HG02759 (cell line): ENCODE measurements around the gene TMEM117.

Source experiments
- ATAC-seq: cut with Tn5 transposase; IDR thresholded peaks from one replicate; pipeline ENCODE4 v1.9.1; 2021; ENCODE audit warnings: mild to moderate bottlenecking, moderate library complexity; ENCODE audit not compliant: unreplicated experiment

TMEM117 gene

DNA sequence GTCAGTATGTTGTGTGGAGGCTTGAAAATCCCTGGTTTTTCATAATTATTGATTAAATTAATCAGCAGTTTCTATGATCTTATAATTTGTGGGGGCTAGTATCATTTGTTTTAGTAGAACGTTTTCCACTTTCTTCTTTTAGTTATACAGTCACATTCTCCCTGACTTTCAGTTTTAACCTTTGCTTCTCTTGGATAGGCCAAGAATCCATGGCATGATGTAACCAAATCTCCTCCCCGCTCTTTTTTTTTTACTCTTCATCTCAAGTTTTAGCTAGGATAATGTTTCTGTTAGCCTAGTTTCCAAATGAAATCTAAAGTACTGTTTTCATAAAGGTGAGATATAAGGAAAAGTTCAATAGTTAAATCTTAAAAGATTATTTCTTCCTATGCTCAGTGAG, 106.5 kb downstream of the TMEM117 start:
- ATAC-seq, result no peak

- ATAC-seq, result no peak
These were observed 110.1 kb downstream of the TMEM117 start for GRCh38 chr12:43945983-43946382.

DNA sequence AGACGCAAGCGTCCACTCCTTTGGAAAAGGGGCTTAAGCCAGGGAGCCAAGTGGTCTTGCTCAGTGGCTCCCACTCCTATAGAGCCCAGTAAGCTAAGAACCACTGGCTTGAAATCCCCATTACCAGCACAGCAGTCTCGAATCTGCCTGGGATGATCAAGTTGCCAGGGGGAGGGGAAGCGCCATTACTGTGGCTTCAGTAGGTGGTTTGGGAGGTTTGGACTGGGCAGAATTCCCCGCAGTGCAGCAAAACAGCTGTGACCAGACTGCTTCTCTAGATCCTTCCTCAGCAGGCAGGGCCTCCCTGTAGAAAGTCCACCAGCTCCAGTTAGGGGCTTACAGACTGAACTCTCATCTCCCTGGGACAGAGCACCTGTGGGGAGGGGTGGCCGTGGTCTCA, 115.4 kb downstream of the TMEM117 start:
- ATAC-seq, result no peak

DNA sequence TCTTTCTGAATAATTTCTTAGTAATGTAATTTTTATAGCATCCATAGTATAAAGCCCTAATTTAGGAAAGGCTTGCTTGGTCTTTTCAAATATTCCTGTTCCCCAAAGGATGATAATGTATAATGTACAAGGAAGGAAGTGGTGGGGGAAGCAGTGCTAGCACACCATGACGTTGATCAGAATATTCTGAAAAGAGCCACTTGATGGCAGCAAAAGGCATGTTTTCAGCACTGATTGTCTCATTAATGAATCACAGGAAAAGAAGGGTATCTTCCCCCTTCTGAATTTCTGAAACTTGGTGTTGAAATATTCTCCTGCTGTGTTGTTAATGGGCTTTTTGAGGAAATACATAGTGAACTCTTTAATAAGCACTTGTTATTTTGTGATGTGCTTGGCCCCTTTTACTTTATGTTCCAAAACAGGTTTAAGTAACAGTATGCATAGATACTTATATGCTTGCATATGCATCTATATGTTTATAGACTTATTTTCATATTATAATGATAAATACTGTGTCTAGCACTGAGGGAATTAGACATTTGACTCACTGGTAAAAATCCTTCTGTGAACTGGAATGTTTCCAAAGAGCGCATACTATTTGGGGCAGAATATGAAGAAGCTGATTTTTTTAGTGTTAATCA, 122.0 kb downstream of the TMEM117 start:
- peak; percentile 99 for ATAC-seq

DNA sequence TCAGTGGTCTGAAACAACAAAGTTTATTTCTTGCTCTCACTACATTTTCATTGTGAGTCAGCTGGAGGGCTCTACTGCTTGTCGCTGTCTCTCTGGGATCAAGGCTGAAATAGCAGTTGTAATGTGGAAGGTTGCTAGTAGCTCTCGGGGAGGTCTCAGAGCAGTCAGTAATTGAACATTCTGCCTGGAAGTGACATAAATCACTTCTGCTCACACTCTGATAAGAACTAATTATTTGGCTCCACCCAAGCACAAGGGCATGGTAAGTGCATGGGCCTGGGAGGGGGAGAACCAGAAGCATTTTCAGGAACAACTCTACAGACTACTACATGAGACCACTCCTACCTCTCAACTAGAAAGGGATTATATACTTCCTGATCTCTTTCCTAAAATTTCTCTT, 128.2 kb downstream of the TMEM117 start:
- ATAC-seq, result no peak

GRCh38 chr12:43964961-43965360, 129.1 kb downstream of the TMEM117 start:
- ATAC-seq, result no peak

DNA sequence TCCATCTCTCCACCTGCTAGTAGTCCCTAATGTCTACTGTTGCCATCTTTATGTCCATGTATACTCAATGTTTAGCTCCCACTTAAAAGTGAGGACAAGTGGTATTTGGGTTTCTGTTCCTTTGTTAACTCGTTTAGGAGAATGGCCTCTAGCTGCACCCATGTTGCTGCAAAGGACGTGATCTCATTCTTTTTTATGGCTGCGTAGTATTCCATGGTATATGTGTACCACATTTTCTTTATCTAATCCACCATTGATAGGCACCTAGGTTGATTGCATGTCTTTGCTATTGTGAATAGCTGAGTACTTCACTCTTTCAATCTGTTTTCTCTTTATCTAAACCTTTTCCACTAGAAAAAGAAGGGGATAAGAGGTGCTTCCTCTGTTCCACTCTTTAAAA, 130.0 kb downstream of the TMEM117 start:
- ATAC-seq, result no peak

- no peak for ATAC-seq
These were observed 132.9 kb downstream of the TMEM117 start for GRCh38 chr12:43968736-43969135.

- no peak for ATAC-seq
These were observed 134.0 kb downstream of the TMEM117 start for GRCh38 chr12:43969882-43970281.

GRCh38 chr12:43973385-43973784, 137.5 kb downstream of the TMEM117 start:
- no peak for ATAC-seq

DNA sequence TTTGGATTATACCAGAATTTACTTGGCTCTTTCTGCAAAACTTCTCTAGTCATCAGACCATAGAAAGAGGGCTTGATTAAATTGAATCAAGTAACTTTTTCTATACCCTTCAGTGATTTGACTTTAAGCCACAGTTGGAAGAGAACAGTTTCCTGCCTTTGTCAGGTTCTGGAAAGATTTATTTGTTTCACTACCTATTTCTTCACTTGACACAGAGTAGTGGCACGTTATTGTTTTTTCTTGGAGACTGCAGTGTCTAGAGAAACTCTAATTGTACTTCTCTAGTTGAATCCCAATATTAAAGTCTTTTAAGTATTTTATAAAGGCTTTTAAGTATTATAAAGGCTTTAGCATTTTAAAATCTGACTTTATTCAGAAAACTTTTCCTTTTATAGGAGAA, 138.1 kb downstream of the TMEM117 start:
- ATAC-seq, result no peak

DNA sequence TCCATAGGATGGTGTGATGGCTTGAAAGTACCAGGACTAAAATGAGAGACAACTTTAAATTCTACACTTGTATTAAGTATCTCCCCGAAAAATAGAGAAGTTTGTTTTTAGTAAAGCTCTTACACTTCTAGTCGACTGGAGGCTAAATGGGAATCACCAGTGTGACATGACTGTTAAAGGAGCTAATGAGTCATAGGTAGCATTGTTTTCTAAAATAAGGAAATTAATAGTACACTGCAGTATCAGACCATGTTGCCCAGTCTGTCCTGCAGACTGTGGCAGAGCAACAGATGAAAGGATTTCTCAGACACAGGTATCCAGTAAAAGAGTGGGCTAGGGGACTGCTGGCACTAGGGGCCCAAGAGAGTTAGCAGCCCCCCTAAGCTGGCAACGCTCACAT, 140.1 kb downstream of the TMEM117 start:
- no peak for ATAC-seq

- no peak for ATAC-seq
These were observed 142.7 kb downstream of the TMEM117 start for GRCh38 chr12:43978556-43978955.

- ATAC-seq, result no peak
These were observed 143.6 kb downstream of the TMEM117 start for GRCh38 chr12:43979450-43979849.

- ATAC-seq, result no peak
These were observed 144.8 kb downstream of the TMEM117 start for GRCh38 chr12:43980627-43981191.

GRCh38 chr12:43981726-43982125, 145.8 kb downstream of the TMEM117 start:
- no peak for ATAC-seq

- ATAC-seq, result no peak
These were observed 146.7 kb downstream of the TMEM117 start for GRCh38 chr12:43982544-43982943.

DNA sequence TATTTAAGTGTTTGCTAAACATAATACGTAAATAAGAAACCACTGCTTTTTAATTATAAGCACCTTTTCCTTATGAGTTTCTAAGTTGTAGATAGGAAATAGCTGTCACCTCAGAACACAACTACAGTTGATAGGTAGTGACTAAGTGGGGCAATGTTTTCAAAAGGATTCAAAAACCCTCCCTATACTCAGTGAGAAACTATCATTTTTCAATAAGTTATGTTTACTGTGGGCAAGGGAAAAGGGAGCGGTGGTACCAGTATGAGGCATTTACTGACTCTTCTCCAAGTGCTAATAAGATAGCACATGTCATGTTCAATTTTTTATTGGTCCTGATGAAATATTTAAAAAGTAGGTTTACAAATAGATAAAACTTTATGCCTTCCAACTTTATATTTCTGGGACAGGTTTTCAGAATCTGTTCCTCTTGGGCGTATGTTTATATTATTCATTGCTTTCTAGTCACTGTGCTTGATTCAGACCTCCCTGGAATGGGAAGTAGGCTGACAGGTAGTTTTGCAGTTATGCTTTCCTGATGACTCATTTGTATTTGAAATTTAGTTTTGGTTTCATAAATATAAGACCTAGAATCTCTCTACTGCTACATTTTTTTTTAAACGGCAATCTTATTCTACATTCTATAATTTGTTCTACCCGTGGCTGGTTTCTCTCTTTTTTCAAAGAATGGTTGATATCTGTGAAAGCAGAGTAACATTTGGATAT, 153.1 kb downstream of the TMEM117 start:
- peak; percentile 95 for ATAC-seq

DNA sequence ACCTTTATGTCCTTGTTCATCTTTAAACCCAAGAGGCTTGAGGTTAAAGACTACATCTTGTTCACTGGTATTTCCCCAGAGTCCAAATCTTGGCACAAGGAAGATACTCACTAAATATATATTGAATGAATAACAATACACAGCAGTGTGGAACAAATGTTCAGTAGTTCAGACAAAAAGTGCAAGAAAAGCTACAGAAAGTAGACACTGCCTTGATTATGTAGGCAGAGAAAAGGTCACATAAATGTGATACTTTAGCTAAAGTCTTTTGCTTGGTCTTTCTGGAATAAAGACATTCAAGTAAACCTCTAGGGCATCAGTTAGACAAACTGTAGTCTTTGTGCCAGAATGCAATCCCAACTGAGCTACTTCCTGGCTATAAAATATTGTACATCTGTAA, 157.0 kb downstream of the TMEM117 start:
- no peak for ATAC-seq

- ATAC-seq, result peak; percentile 100
These were observed 164.6 kb downstream of the TMEM117 start for GRCh38 chr12:44000309-44000952.

GRCh38 chr12:44002607-44003006, 166.7 kb downstream of the TMEM117 start:
- ATAC-seq, result no peak

DNA sequence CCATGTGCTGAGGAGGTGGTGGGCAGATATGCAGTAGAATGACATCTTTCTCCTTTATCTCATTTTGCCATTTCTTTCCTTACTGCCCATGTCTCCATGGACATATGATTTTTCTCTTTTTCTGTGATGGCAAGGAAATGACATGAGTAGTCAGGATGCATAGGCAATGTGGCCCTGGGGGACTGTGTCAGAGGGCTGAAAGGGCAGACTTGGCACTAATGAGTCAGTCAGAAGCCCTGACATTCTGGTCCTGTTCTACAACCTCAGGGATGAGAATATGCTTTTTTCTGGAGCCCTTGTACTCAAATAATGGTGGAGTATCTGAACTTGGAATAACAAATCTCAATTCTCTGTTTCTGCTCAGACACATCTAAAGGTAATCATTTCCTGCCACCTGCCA, 167.8 kb downstream of the TMEM117 start:
- ATAC-seq, result no peak
